Stimulated activated CD4-positive, alpha-beta T cell treated with anti-CD3 and anti-CD28 coated beads, Interleukin-2, amount 100 ng/mL, for 48 hours (primary cell): ENCODE data around the gene SLC35F3.

Source experiments
- DNase-seq, 2 donors: peaks; one replicate each; pipeline ENCODE4 v3.0.0-alpha.2; 2020

SLC35F3 gene

GRCh38 chr1:234265321-234265720 lies 360.8 kb downstream of the SLC35F3 start:
- no peak for DNase-seq

GRCh38 chr1:234265861-234266260 lies 361.4 kb downstream of the SLC35F3 start:
- DNase-seq = no peak

- no peak for DNase-seq
Measured at GRCh38 chr1:234270093-234270492, 365.6 kb downstream of the SLC35F3 start.

- DNase-seq = no peak
Measured at GRCh38 chr1:234270581-234271242, 366.2 kb downstream of the SLC35F3 start.

GRCh38 chr1:234271243-234271606 lies 366.7 kb downstream of the SLC35F3 start:
- no peak for DNase-seq

- no peak for DNase-seq
Measured at GRCh38 chr1:234272656-234273312, 368.3 kb downstream of the SLC35F3 start.

- DNase-seq = no peak
Measured at GRCh38 chr1:234273981-234274380, 369.5 kb downstream of the SLC35F3 start.

GRCh38 chr1:234276151-234276788 lies 371.8 kb downstream of the SLC35F3 start:
- no peak for DNase-seq

- no peak for DNase-seq
Measured at GRCh38 chr1:234277161-234277868, 372.8 kb downstream of the SLC35F3 start.

- no peak for DNase-seq
Measured at GRCh38 chr1:234279021-234279420, 374.5 kb downstream of the SLC35F3 start.

GRCh38 chr1:234280500-234280899 lies 376.0 kb downstream of the SLC35F3 start:
- DNase-seq = no peak

- DNase-seq = no peak
Measured at GRCh38 chr1:234281826-234282489, 377.5 kb downstream of the SLC35F3 start.

- DNase-seq = no peak
Measured at GRCh38 chr1:234286206-234286605, 381.7 kb downstream of the SLC35F3 start.

- DNase-seq = no peak
Measured at GRCh38 chr1:234288946-234289345, 384.5 kb downstream of the SLC35F3 start.

GRCh38 chr1:234289538-234290305 lies 385.2 kb downstream of the SLC35F3 start:
- no peak for DNase-seq

- no peak for DNase-seq
Measured at GRCh38 chr1:234292011-234292410, 387.5 kb downstream of the SLC35F3 start.

- no peak for DNase-seq
Measured at GRCh38 chr1:234292548-234292947, 388.1 kb downstream of the SLC35F3 start.

GRCh38 chr1:234294109-234294817 lies 389.8 kb downstream of the SLC35F3 start:
- DNase-seq = no peak

- no peak for DNase-seq
Measured at GRCh38 chr1:234295068-234295467, 390.6 kb downstream of the SLC35F3 start.

- no peak for DNase-seq
Measured at GRCh38 chr1:234295626-234296025, 391.1 kb downstream of the SLC35F3 start.

GRCh38 chr1:234296496-234296895 lies 392.0 kb downstream of the SLC35F3 start:
- no peak for DNase-seq

GRCh38 chr1:234297668-234298067 lies 393.2 kb downstream of the SLC35F3 start:
- DNase-seq = no peak
